ENCODE data around the gene CFAP92. TPM values are rescaled to one million over a fixed set of nuclear protein-coding genes. Genes with fewer than 3 reads are reported as not detected.

Gene CFAP92
- total RNA-seq, 1 experiment from 2014 or later = 0.92 TPM

DNA sequence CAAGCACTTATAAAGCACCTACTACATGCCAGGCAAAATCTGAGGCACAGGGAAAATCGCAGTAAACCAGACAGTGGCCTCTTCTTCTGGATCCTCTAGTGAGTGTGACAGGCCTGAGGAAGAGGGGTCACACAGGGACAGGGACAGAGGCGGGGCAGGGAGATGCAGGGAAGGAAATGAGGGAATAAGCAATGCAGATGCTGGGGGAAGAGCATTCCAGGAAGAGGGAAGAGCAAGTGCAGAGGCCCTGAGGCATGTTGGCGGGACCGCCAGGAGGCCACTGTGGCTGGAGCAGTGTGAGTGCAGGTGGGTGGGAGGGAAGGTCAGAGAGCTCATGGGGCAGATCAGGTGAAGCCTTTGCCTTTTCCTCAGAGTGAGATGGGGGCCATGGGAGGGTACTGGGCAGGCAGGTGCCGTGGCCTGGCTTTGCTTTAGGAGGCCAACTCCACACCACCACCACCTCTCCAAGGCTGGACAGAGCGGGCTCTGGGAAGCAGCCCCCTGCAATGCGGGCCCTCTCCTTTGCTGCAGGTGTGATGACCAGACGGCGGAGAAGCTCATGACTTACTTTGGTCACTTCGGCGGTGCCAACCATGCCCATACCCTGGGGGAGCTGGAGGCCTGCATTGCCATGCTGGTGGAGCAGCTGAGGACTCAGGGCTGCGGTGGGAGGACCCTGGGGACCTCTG, 39.9 kb upstream of the CFAP92 start:
- no CpG with 5 or more reads among the region's 12 CpGs for WGBS (ENCODE audit: extremely low coverage, insufficient read length, low lambda C conversion rate)
- Histone ChIP-seq H3K79me2 (ENCODE audit: insufficient read depth, low read length) (no peaks in the 10 kb centered on the region), H2BK20ac (ENCODE audit: low read depth, low read length, poor library complexity, severe bottlenecking) (no peak overlapping the region), H2BK12ac (ENCODE audit: insufficient read length, low read depth, low read length) (no peak overlapping the region), H4K8ac (replicated peaks; ENCODE audit: insufficient read length, low read depth, low read length) (no peak overlapping the region), H3K23ac (ENCODE audit: insufficient read length, low read depth, low read length) (no peak overlapping the region), H3K4me1 (ENCODE audit: insufficient read depth, low read length) (no peaks in the 10 kb centered on the region), H3K9ac (ENCODE audit: extremely low read depth, insufficient read length, low read length) (no peak overlapping the region), H2BK15ac (ENCODE audit: low read depth, low read length) (no peak overlapping the region), H3K79me1 (ENCODE audit: insufficient read depth, low read depth, low read length, poor library complexity, severe bottlenecking) (no peaks in the 10 kb centered on the region), H3K27me3 (ENCODE audit: insufficient read depth, low read length) (no peaks in the 10 kb centered on the region), H3K23me2 (ENCODE audit: insufficient read length, low read depth, low read length, poor library complexity, severe bottlenecking) (no peaks in the 10 kb centered on the region), H2AFZ (ENCODE audit: low read length) (no peak overlapping the region), H3K14ac (ENCODE audit: insufficient read depth, low read length) (no peak overlapping the region; the same call in 1 of the 2 replicates), H3K9me3 (ENCODE audit: control insufficient read depth, low read depth, low read length) (no peaks in the 10 kb centered on the region), H3K4ac (ENCODE audit: low read depth, low read length) (no peak overlapping the region), H2BK120ac (ENCODE audit: low read depth, low read length, poor library complexity, severe bottlenecking) (no peak overlapping the region), H2AK5ac (ENCODE audit: insufficient read length, low read length) (no peak overlapping the region), H4K5ac (ENCODE audit: insufficient read length, low read depth, low read length) (no peak overlapping the region), H3K27ac (ENCODE audit: insufficient read length, low read depth, low read length) (no peak overlapping the region), H4K91ac (ENCODE audit: insufficient read length, low read depth, low read length) (no peak overlapping the region), H4K20me1 (ENCODE audit: control insufficient read depth, insufficient read depth, insufficient read length) (no peaks in the 10 kb centered on the region), H3K18ac (ENCODE audit: insufficient read length, low read depth, low read length) (no peak overlapping the region), H3K56ac (ENCODE audit: insufficient read length, low read depth, low read length) (no peak overlapping the region), H3T11ph (ENCODE audit: low read length) (no peak overlapping the region), H2BK5ac (ENCODE audit: insufficient read length, low read length) (no peak overlapping the region), H3K4me2 (ENCODE audit: insufficient read depth, insufficient read length, low read length) (no peak overlapping the region)
- peaks cover 19% of the 10 kb centered on the region for H3K27me3 Mint-ChIP-seq (ENCODE audit: low read depth)
- no peak overlapping the region for H3K27ac Mint-ChIP-seq
- TF ChIP-seq, protein P1, sequence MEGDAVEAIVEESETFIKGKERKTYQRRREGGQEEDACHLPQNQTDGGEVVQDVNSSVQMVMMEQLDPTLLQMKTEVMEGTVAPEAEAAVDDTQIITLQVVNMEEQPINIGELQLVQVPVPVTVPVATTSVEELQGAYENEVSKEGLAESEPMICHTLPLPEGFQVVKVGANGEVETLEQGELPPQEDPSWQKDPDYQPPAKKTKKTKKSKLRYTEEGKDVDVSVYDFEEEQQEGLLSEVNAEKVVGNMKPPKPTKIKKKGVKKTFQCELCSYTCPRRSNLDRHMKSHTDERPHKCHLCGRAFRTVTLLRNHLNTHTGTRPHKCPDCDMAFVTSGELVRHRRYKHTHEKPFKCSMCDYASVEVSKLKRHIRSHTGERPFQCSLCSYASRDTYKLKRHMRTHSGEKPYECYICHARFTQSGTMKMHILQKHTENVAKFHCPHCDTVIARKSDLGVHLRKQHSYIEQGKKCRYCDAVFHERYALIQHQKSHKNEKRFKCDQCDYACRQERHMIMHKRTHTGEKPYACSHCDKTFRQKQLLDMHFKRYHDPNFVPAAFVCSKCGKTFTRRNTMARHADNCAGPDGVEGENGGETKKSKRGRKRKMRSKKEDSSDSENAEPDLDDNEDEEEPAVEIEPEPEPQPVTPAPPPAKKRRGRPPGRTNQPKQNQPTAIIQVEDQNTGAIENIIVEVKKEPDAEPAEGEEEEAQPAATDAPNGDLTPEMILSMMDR (conservative IDR thresholded peaks at IDR 0.05) = no peak
- H3K4me3 Mint-ChIP-seq = no peak overlapping the region
- H3K4me1 Mint-ChIP-seq = peaks cover 4 to 7% of the 10 kb centered on the region in 2 experiments; a peak in 3 of 4 replicates
- H3K9me3 Mint-ChIP-seq = no peaks in the 10 kb centered on the region
- DNase-seq = no peak
- no peaks in the 10 kb centered on the region for H3K36me3 Mint-ChIP-seq (ENCODE audit: insufficient read depth in 1 of 3, low read depth in 3 of 3)
